ENCODE measurements around the gene LIX1. TPM values are rescaled to one million over a fixed set of nuclear protein-coding genes. Genes with fewer than 3 reads are reported as not detected.

LIX1 gene
- total RNA-seq, 1 experiment from 2014 or later = 4.1 TPM

DNA sequence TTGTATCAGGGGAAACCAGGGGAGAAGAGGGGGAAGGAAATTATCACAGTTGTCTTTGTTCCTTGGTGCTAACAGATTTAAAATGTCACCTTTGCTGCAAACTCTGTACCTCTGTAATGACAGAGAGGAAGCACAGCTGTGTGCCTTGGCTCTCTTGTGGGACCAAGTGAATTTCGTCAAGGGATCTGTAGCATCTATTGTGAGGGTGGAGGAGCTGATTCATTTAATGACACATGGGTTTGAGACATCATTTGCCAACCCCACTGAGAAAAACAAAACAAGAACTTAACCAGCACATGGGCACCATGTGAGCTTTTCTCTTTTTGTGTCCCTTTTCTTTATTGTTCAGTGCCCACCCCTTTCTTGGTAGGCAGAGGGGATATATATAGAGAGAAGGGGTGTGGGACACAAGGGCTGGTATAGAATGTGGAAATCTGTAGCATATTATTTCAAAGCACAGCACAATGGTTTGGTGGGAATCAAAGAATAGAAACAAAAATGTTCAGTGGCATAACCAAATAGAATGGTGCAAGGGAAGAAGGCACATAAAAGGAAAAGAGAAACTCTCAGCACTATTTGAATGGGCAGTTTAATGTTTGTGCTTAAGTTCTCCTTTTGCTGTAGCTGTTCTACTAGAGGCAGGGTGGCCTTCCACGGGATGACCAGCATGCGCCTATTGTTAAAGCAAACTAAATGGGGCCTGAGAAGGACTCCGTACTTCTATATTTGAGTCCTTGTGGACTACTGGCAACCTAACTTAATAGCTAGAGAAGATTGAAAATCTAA, 63.3 kb downstream of the LIX1 start:
- no peaks in the 10 kb centered on the region for H3K27me3 Mint-ChIP-seq (ENCODE audit: insufficient read depth, unreplicated experiment)
- no peak for DNase-seq

DNA sequence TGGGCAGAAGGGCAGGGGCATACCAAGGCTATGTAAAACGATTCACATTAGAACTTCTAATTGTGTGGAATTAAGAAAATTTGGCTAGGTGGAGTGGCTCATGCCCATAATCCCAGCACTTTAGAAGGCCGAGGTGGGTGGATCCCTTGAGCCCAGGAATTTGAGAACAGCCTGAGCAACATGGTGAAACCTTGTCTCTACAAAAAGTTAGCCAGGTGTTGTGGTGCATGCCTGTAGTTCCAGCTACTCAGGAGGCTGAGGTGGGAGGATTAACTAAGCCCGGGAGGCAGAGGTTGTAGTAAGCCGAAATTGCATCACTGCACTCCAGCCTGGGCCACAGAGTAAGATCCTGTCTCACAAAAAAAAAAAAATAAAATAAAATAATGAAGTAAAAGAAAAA, 65.2 kb downstream of the LIX1 start:
- CTCF ChIA-PET = no interaction called here
- Histone ChIP-seq H3K36me3 (ENCODE audit: control insufficient read depth, insufficient read depth, low read length) (no peaks in the 10 kb centered on the region), H3K27me3 (replicated peaks; ENCODE audit: control insufficient read depth, insufficient read depth, low read length) (no peaks in the 10 kb centered on the region), H3K4me3 (ENCODE audit: low read depth, low read length) (no peak overlapping the region), H3K9me3 (no peaks in the 10 kb centered on the region), H3K4me1 (peaks cover 29% of the 10 kb centered on the region)
- intact Hi-C loops (cut with micrococcal nuclease; ENCODE audit: unreplicated experiment) = loop anchor here (5.0 kb wide), 2 partner anchors 35 kb away; no protein-coding TSS in a partner anchor
- Mint-ChIP-seq H3K4me1 (ENCODE audit: low read depth, unreplicated experiment) (peaks cover 31% of the 10 kb centered on the region), H3K27ac (ENCODE audit: unreplicated experiment) (peak overlapping the region; percentile 10), H3K27me3 (ENCODE audit: insufficient read depth, unreplicated experiment) (no peaks in the 10 kb centered on the region), H3K36me3 (ENCODE audit: insufficient read depth, unreplicated experiment) (no peaks in the 10 kb centered on the region), H3K4me3 (ENCODE audit: unreplicated experiment) (no peak overlapping the region), H3K9me3 (ENCODE audit: unreplicated experiment) (no peaks in the 10 kb centered on the region)
- TF ChIP-seq, protein P1, sequence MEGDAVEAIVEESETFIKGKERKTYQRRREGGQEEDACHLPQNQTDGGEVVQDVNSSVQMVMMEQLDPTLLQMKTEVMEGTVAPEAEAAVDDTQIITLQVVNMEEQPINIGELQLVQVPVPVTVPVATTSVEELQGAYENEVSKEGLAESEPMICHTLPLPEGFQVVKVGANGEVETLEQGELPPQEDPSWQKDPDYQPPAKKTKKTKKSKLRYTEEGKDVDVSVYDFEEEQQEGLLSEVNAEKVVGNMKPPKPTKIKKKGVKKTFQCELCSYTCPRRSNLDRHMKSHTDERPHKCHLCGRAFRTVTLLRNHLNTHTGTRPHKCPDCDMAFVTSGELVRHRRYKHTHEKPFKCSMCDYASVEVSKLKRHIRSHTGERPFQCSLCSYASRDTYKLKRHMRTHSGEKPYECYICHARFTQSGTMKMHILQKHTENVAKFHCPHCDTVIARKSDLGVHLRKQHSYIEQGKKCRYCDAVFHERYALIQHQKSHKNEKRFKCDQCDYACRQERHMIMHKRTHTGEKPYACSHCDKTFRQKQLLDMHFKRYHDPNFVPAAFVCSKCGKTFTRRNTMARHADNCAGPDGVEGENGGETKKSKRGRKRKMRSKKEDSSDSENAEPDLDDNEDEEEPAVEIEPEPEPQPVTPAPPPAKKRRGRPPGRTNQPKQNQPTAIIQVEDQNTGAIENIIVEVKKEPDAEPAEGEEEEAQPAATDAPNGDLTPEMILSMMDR (IDR thresholded peaks at IDR 0.05; ENCODE audit: insufficient read depth in 1 of 2, low read depth in 1 of 2, low read length in 1 of 2, severe bottlenecking in 1 of 2, unreplicated experiment in 1 of 2) = no peak
- DNase-seq = peak in 1 of 2 experiments; percentile 6
- POLR2A ChIA-PET = no interaction called here
- no TSS peak for BruUV-seq (replicated peaks)

More for the DNA sequence above, 63.3 kb downstream of the LIX1 start:
- Mint-ChIP-seq H3K4me1 (ENCODE audit: low read depth, unreplicated experiment) (peaks cover 25% of the 10 kb centered on the region), H3K9me3 (ENCODE audit: unreplicated experiment) (no peaks in the 10 kb centered on the region), H3K27ac (ENCODE audit: unreplicated experiment) (no peak overlapping the region), H3K4me3 (ENCODE audit: unreplicated experiment) (no peak overlapping the region), H3K36me3 (ENCODE audit: insufficient read depth, unreplicated experiment) (no peaks in the 10 kb centered on the region)
- intact Hi-C loops (cut with micrococcal nuclease; ENCODE audit: unreplicated experiment) = loop anchor here (2.0 to 5.0 kb wide), 3 partner anchors 14 to 37 kb away; no protein-coding TSS in a partner anchor
- no TSS peak for BruUV-seq (replicated peaks)
- Histone ChIP-seq H3K9me3 (no peaks in the 10 kb centered on the region; the same call in 1 of the 2 replicates), H3K4me3 (ENCODE audit: low read depth, low read length) (no peak overlapping the region), H3K27me3 (replicated peaks; ENCODE audit: control insufficient read depth, insufficient read depth, low read length) (no peaks in the 10 kb centered on the region), H3K4me1 (peaks cover 29% of the 10 kb centered on the region), H3K36me3 (ENCODE audit: control insufficient read depth, insufficient read depth, low read length) (no peaks in the 10 kb centered on the region)
- ChIA-PET CTCF (no interaction called here), POLR2A (no interaction called here)
- TF ChIP-seq, protein P1 (IDR thresholded peaks at IDR 0.05; ENCODE audit: insufficient read depth in 1 of 2, low read depth in 1 of 2, low read length in 1 of 2, severe bottlenecking in 1 of 2, unreplicated experiment in 1 of 2) = no peak

DNA sequence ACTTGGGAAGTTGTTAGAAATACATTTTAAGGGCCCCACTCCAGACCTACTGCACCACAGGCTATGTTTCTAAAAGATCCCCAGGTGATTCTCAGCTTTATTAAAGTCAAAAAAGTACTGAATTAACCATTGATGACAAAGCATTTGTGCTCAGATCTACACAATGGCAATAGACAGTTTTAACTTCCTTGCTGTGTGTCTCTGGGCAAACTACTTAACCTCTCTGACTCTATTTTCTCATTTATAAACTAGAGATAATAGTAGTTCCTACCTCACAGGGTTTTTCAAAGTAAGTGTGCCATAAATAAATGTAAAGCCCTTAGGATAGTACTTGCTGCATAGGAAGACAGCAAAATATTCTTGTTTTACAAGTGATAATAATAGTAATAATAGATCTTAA, 66.3 kb downstream of the LIX1 start:
- Mint-ChIP-seq H3K36me3 (ENCODE audit: insufficient read depth, unreplicated experiment) (no peaks in the 10 kb centered on the region), H3K4me1 (ENCODE audit: low read depth, unreplicated experiment) (peaks cover 31% of the 10 kb centered on the region), H3K4me3 (ENCODE audit: unreplicated experiment) (no peak overlapping the region), H3K9me3 (ENCODE audit: unreplicated experiment) (no peaks in the 10 kb centered on the region), H3K27ac (ENCODE audit: unreplicated experiment) (peak overlapping the region; percentile 28), H3K27me3 (ENCODE audit: insufficient read depth, unreplicated experiment) (no peaks in the 10 kb centered on the region)
- Histone ChIP-seq H3K9me3 (no peaks in the 10 kb centered on the region), H3K4me1 (peaks cover 29% of the 10 kb centered on the region), H3K27me3 (replicated peaks; ENCODE audit: control insufficient read depth, insufficient read depth, low read length) (no peaks in the 10 kb centered on the region), H3K36me3 (ENCODE audit: control insufficient read depth, insufficient read depth, low read length) (no peaks in the 10 kb centered on the region), H3K4me3 (ENCODE audit: low read depth, low read length) (no peak overlapping the region)
- intact Hi-C loops (cut with micrococcal nuclease; ENCODE audit: unreplicated experiment) = loop anchor here (5.0 kb wide), 2 partner anchors 34 to 36 kb away; no protein-coding TSS in a partner anchor
- no TSS peak for BruUV-seq (replicated peaks)
- ChIA-PET POLR2A (no interaction called here), CTCF (no interaction called here)
- no peak for DNase-seq
- TF ChIP-seq, protein P1 (IDR thresholded peaks at IDR 0.05; ENCODE audit: insufficient read depth in 1 of 2, low read depth in 1 of 2, low read length in 1 of 2, severe bottlenecking in 1 of 2, unreplicated experiment in 1 of 2) = no peak

All from Caco-2 (cell line).